Melanocyte of skin (primary cell): ENCODE results near the gene ZNF701. TPM values are rescaled to one million over a fixed set of nuclear protein-coding genes. Genes with fewer than 3 reads are reported as not detected.

Experiments used
- small RNA-seq, 2 donors: library from RNA; depleted of rRNA; stranded (forward); fragments of <200 nt; gene quantifications; one replicate each; pipeline ENCODE3, GENCODE V24; 2012
- total RNA-seq, 2 donors: library from RNA; depleted of rRNA; stranded (reverse); fragments of >200 nt; gene quantifications; 2 replicates each; pipeline ENCODE4 v1.2.3, GENCODE V29; 2012

Gene ZNF701
- 10 to 100 TPM; 12.0 to 12.3 TPM for total RNA-seq

DNA sequence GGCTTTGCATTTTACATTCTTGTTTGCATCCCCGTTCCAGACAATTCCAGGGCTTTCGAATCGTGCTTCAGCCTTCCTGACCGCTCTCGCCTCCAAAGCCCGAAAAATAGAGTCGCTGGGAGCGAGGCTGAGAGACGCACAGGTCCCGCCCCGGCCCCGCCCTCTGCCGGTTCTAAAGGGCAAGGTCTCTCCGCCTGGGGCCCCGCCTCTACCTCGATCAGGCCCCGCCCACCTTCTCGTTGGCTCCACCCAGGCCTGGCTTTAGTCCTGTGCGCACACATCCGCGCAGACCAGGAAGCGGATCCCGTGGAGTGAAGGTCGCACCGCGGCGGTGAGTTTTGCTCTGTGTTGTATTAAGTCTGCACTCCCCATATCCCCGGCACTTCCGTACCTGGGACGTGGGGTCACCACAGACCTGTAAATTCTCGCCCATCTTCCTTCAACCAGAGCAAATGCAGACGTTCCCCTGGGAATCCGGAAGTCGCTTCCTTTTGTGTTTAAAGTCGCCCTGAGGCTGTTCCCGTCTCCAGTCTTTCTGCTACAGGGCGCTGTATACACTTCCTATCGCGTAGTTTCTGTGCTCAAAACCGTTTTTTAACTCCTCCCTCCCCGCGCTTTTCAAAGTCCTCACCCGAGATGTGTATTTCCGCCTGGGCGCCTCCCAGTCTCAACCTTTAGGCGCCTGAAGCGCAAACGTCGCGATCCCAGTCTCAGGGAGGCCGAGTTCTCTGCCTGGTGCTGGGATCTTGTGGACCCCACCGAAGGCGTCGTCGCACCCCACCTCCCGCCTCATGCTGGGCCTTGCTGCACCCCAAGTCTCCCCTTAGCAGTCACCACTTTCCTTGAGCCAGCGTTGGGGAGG lies at the start of gene ZNF701:
Gene ZNF701 (plus strand): TSS at position 288 of the 862 bp plus-strand sequence. CDS start 3,861 bp downstream, outside the sequence.

GRCh38 chr19:52527134-52527955 lies 42.7 kb upstream of the ZNF701 start, which contains the start of gene ZNF808:
TSS of gene ZNF808 (plus strand) at chr19:52527668. CDS start at chr19:52543285, 15,617 bp downstream.

Small RNA genes lying within 50 kb of the gene (small RNA-seq; reads per million reads assigned to genes)
- gene RPL39P34: 0 reads per million in 2 donors

Other genes starting within 250 kb of the ZNF701 start
- gene ZNF610, start 234.0 kb upstream of the ZNF701 start, total RNA-seq: 1 to 10 TPM; 2.0 to 3.8 TPM
- 10 to 100 TPM; 14.8 to 18.6 TPM for gene ZNF880, start 200.4 kb upstream of the ZNF701 start, total RNA-seq
- gene ZNF528, start 172.4 kb upstream of the ZNF701 start, total RNA-seq: 10 to 100 TPM in 1 of 2 donors, 1 to 10 TPM in 1; 10.0 to 18.6 TPM
- under 1 TPM in 1 of 2 donors, not detected in 1; under 0.01 TPM for gene ZNF534, start 141.1 kb upstream of the ZNF701 start, total RNA-seq
- gene ZNF578, start 116.7 kb upstream of the ZNF701 start, total RNA-seq: under 1 TPM; 0.69 to 1.00 TPM
- gene ZNF808, start 42.6 kb upstream of the ZNF701 start, total RNA-seq: 10 to 100 TPM; 15.8 to 23.6 TPM
- gene ZNF83, start 68.1 kb downstream of the ZNF701 start, total RNA-seq: 10 to 100 TPM; 27.6 to 34.1 TPM
- gene ZNF611, start 164.8 kb downstream of the ZNF701 start, total RNA-seq: 1 to 10 TPM; 6.9 to 8.7 TPM
- 1 to 10 TPM; 4.5 to 5.0 TPM for gene ZNF600, start 216.5 kb downstream of the ZNF701 start, total RNA-seq